HCT116 (cell line): ENCODE data around the gene CHD8. TPM values are rescaled to one million over a fixed set of nuclear protein-coding genes. Genes with fewer than 3 reads are reported as not detected.
"Not testable (repeated sequence)": the region's sequence is repeated elsewhere in the genome, so short reads cannot be mapped to it uniquely, and the experiment has no call there.

ENCODE experiments used
- ATAC-seq: fragments of 200-7000 bp; cut with Tn5 transposase; 2 replicates; pipeline ENCODE4 v1.9.1; 2020; ENCODE audit warnings: mild to moderate bottlenecking, moderate library complexity
- BruUV-seq: library from RNA; stranded (reverse); fragments of 400-500 nt; replicated peaks from 2 replicates; lab custom pipeline; 2021; lab: Mats Ljungman, UMichigan
- CTCF ChIA-PET: fragments of 300-600 bp; sonication (Branson Sonifier 250); formaldehyde crosslinking; loops from one replicate; lab custom pipeline; 2021; ENCODE audit warnings: antibody characterized with exemption; lab: Charles Lee
- POLR2A ChIA-PET: fragments of 300-600, 350-600 bp; sonication (Branson Sonifier 250); formaldehyde crosslinking; loops from one replicate; lab custom pipeline; 2021; ENCODE audit warnings: antibody characterized with exemption; lab: Charles Lee
- RAD21 ChIA-PET, 2 experiments: fragments of 300-600 bp; sonication (Branson Sonifier 250); formaldehyde crosslinking; loops; one replicate each; lab custom pipeline; 2023; ENCODE audit warnings: low total read pairs in 2 of 2; ENCODE audit not compliant: uncharacterized antibody in 2 of 2, unreplicated experiment in 2 of 2, low non-redundant PET in 1 of 2; lab: Charles Lee
- DNase-seq: peaks from one replicate; pipeline ENCODE4 v3.0.0-alpha.2; 2010; ENCODE audit warnings: low read depth, low spot score
- H2AFZ ChIP-seq: fragments of 200-600 bp; shearing (Covaris generic), sonication (generic); 2 replicates; pipeline ENCODE4 v1.6.1; 2017; ENCODE audit warnings: low read depth, mixed run types, mixed read lengths, antibody characterized with exemption, low read length; ENCODE audit not compliant: poor library complexity, severe bottlenecking
- H3K27ac ChIP-seq: 2 replicates; pipeline ENCODE4 v1.5.1; 2012; ENCODE audit warnings: low read depth, low read length
- H3K27me3 ChIP-seq: fragments of 200-600 bp; sonication (generic); 2 replicates; pipeline ENCODE4 v1.6.1; 2016; ENCODE audit warnings: mixed run types, low read length, mixed read lengths; ENCODE audit not compliant: insufficient read depth
- H3K36me3 ChIP-seq, 2 experiments: fragments of 200-500 bp in 1 of 2; fragments of 200-600 bp in 1 of 2; sonication (Bioruptor generic) in 1 of 2; sonication (generic) in 1 of 2; 2 replicates each; pipeline versions ENCODE4 v1.5.1 to v1.6.1; 2014 to 2016; ENCODE audit warnings: low read length in 2 of 2, inconsistent platforms in 1 of 2, mixed read lengths in 1 of 2, mixed run types in 1 of 2; ENCODE audit not compliant: insufficient read depth in 2 of 2, control insufficient read depth in 1 of 2
- H3K4me1 ChIP-seq, 2 experiments: fragments of 200-600 bp in 1 of 2; sonication (generic) in 1 of 2; 2 replicates each; pipeline versions ENCODE4 v1.5.1 to v1.6.1; 2012 to 2017; ENCODE audit warnings: low read length in 2 of 2, inconsistent platforms in 1 of 2, mild to moderate bottlenecking in 1 of 2, mixed read lengths in 1 of 2, mixed run types in 1 of 2, moderate library complexity in 1 of 2; ENCODE audit not compliant: insufficient read depth in 2 of 2, control insufficient read depth in 1 of 2
- H3K4me2 ChIP-seq: fragments of 200-600 bp; sonication (generic); 2 replicates; pipeline ENCODE4 v1.6.1; 2017; ENCODE audit warnings: mixed run types, low read length, mixed read lengths
- H3K4me3 ChIP-seq, 2 experiments: fragments of 200-600 bp in 1 of 2; sonication (generic) in 1 of 2; replicated peaks in 1 of 2; 2 replicates each; pipeline ENCODE4 v1.5.1; 2011 to 2016; ENCODE audit warnings: low read length in 2 of 2, control low read depth in 1 of 2, low read depth in 1 of 2, mild to moderate bottlenecking in 1 of 2, mixed read lengths in 1 of 2, mixed run types in 1 of 2
- H3K79me2 ChIP-seq: fragments of 200-600 bp; sonication (generic); 2 replicates; pipeline ENCODE4 v1.6.1; 2017; ENCODE audit warnings: mild to moderate bottlenecking, mixed run types, low read length, moderate library complexity, mixed read lengths; ENCODE audit not compliant: insufficient read depth
- H3K9ac ChIP-seq: fragments of 200-600 bp; sonication (generic); 2 replicates; pipeline ENCODE4 v1.6.1; 2016; ENCODE audit warnings: low read length, mixed read lengths
- H3K9me2 ChIP-seq: fragments of 200-600 bp; sonication (generic), shearing (Covaris generic); 2 replicates; pipeline ENCODE4 v1.6.1; 2017; ENCODE audit warnings: mixed run types, mild to moderate bottlenecking, moderate library complexity; ENCODE audit not compliant: insufficient read depth
- H3K9me3 ChIP-seq, 2 experiments: fragments of 200-500 bp in 1 of 2; fragments of 200-600 bp in 1 of 2; sonication (Bioruptor generic) in 1 of 2; sonication (generic) in 1 of 2; 2 replicates each; pipeline ENCODE4 v1.6.1; 2014 to 2017; ENCODE audit warnings: low read length in 2 of 2, mixed read lengths in 2 of 2, inconsistent platforms in 1 of 2, low read depth in 1 of 2, mild to moderate bottlenecking in 1 of 2, mixed run types in 1 of 2, moderate library complexity in 1 of 2; ENCODE audit not compliant: control insufficient read depth in 1 of 2, insufficient read depth in 1 of 2
- H4K20me1 ChIP-seq: fragments of 200-600 bp; sonication (generic), shearing (Covaris generic); 2 replicates; pipeline ENCODE4 v1.6.1; 2017; ENCODE audit warnings: mixed run types, mild to moderate bottlenecking, moderate library complexity; ENCODE audit not compliant: insufficient read depth
- ATF3 ChIP-seq: IDR thresholded peaks from 2 replicates; pipeline ENCODE4 v1.6.1; 2012
- CEBPB ChIP-seq: IDR thresholded peaks from 2 replicates; pipeline ENCODE4 v1.6.1; 2012; ENCODE audit warnings: low read depth
- FOSL1 ChIP-seq: IDR thresholded peaks from 2 replicates; pipeline ENCODE4 v1.6.1; 2012; ENCODE audit warnings: low read depth
- POLR2A ChIP-seq: IDR thresholded peaks from 2 replicates; pipeline ENCODE4 v1.7.0; 2011; ENCODE audit warnings: borderline replicate concordance; ENCODE audit not compliant: insufficient read depth, insufficient read length; ENCODE audit errors: extremely low read depth
- POLR2AphosphoS5 ChIP-seq: IDR thresholded peaks from 2 replicates; pipeline ENCODE4 v1.6.1; 2011; ENCODE audit warnings: mild to moderate bottlenecking, low read depth, low read length, moderate library complexity
- REST ChIP-seq: IDR thresholded peaks from 2 replicates; pipeline ENCODE4 v1.6.1; 2012; ENCODE audit warnings: low read depth
- SIN3A ChIP-seq: IDR thresholded peaks from 2 replicates; pipeline ENCODE4 v1.6.1; 2012; ENCODE audit warnings: low read depth
- SRF ChIP-seq: IDR thresholded peaks from 2 replicates; pipeline ENCODE4 v1.6.1; 2012; ENCODE audit warnings: low read depth
- ZNF274 ChIP-seq: fragments of 200-500 bp; sonication (Bioruptor generic); IDR thresholded peaks from 2 replicates; pipeline ENCODE4 v1.6.1; 2014; ENCODE audit warnings: mild to moderate bottlenecking, low read depth, low read length, inconsistent platforms
- intact Hi-C: fragments of 100-400 bp; cut with micrococcal nuclease; formaldehyde crosslinking; loops from 2 replicates; pipeline ENCODE4 v1.10.0; 2022
- total RNA-seq: library from RNA; stranded (reverse); gene quantifications from one replicate; pipeline ENCODE4 v1.2.1, GENCODE V29; 2021; ENCODE audit not compliant: unreplicated experiment
- TF ChIP-seq, protein P1 (sequence below): IDR thresholded peaks from 2 replicates; pipeline ENCODE4 v1.6.1; 2012

Gene CHD8
- total RNA-seq, 1 experiment from 2014 or later, result 46.8 TPM

DNA sequence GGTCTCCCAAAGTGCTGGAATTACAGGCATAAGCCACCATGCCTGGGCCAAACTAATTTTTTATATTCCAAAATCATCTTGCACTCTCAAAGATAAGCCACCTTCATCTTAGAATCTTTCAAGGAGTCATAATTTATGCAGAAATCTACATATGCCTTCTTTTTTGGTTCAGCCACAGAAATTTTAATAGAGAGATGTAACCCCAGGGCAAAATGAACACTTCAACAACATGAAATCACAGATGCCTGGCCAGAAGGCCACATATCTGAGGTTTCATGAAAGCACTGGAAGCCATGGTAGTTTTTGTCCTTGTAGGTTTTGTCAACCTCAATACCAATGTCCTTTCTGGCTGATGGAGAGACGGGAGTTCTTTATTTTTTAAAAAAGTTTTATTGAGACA lies 81.9 kb downstream of the CHD8 start:
- no peak overlapping the region for H3K4me2 ChIP-seq
- H3K79me2 ChIP-seq, result peaks cover 95% of the 10 kb centered on the region
- DNase-seq, result no peak
- no peaks in the 10 kb centered on the region for H3K27me3 ChIP-seq
- peaks cover 27% of the 10 kb centered on the region; the same call in 1 of the 2 replicates for H4K20me1 ChIP-seq
- peaks cover 35 to 40% of the 10 kb centered on the region in 2 experiments for H3K36me3 ChIP-seq
- CTCF ChIA-PET, result no interaction called here
- no TSS peak for BruUV-seq
- POLR2A ChIA-PET, result no interaction called here
- RAD21 ChIA-PET, result no interaction called here
- H3K9me3 ChIP-seq, result no peaks in the 10 kb centered on the region
- H3K27ac ChIP-seq, result no peak overlapping the region
- H3K4me3 ChIP-seq, result no peak overlapping the region
- no peak overlapping the region for H3K9ac ChIP-seq
- no peaks in the 10 kb centered on the region for H3K4me1 ChIP-seq
- no peak for ATAC-seq
- H2AFZ ChIP-seq, result no peak overlapping the region
- no peaks in the 10 kb centered on the region for H3K9me2 ChIP-seq
- TF ChIP-seq, protein P1, sequence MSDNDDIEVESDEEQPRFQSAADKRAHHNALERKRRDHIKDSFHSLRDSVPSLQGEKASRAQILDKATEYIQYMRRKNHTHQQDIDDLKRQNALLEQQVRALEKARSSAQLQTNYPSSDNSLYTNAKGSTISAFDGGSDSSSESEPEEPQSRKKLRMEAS, result no peak
- TF ChIP-seq REST, result no peak
- TF ChIP-seq POLR2AphosphoS5, result no peak
- TF ChIP-seq CEBPB, result no peak
- TF ChIP-seq POLR2A, result no peak
- no peak for TF ChIP-seq ZNF274
- TF ChIP-seq SIN3A, result no peak
- no peak for TF ChIP-seq ATF3
- no peak for TF ChIP-seq SRF
- no peak for TF ChIP-seq FOSL1
- intact Hi-C loops, result no loop called here

DNA sequence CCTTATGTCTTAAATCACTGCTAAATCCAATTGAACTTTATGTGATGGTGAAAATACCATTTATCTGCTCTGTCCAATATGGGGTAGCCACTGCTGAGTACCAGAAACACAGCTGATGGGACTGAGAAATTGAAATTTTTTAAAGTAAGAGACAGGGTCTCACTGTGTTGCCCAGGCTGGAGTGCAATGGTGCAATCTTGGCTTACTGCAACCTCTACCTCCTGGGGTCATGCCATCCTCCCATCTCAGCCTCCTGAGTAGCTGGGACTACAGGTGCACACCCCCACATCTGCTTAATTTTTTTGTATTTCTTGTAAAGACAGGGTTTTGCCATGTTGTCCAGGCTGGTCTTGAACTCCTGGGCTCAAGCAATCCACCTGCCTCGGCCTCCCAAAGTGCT lies 83.1 kb downstream of the CHD8 start:
- CTCF ChIA-PET, H3K9me2 ChIP-seq, H3K27me3 ChIP-seq, BruUV-seq, POLR2A ChIA-PET, DNase-seq, ATAC-seq, H3K27ac ChIP-seq, H3K9me3 ChIP-seq, intact Hi-C loops, H2AFZ ChIP-seq, H3K4me3 ChIP-seq, H3K4me2 ChIP-seq, H3K9ac ChIP-seq, H3K4me1 ChIP-seq, RAD21 ChIA-PET: not testable (repeated sequence)
- H3K79me2 ChIP-seq, result peaks cover 93% of the 10 kb centered on the region
- peaks cover 23% of the 10 kb centered on the region; the same call in 1 of the 2 replicates for H4K20me1 ChIP-seq
- peaks cover 41 to 45% of the 10 kb centered on the region in 2 experiments for H3K36me3 ChIP-seq
